H1 (cell line): ENCODE results near the gene PLXNB2. TPM values are rescaled to one million over a fixed set of nuclear protein-coding genes. Genes with fewer than 3 reads are reported as not detected.
A peak's percentile ranks its signal among the peaks of the same experiment; 100 is the strongest.

ENCODE experiments used
- CTCF ChIA-PET: fragments of 300-600 bp; sonication (Branson Sonifier 250); formaldehyde crosslinking; loops from one replicate; lab custom pipeline; 2021; ENCODE audit not compliant: partially characterized antibody; lab: Charles Lee
- POLR2A ChIA-PET: fragments of 300-600 bp; sonication (Branson Sonifier 250); formaldehyde crosslinking; loops from one replicate; lab custom pipeline; 2021; ENCODE audit warnings: inconsistent platforms; ENCODE audit not compliant: partially characterized antibody; lab: Charles Lee
- DNase-seq, 2 experiments: peaks; one replicate each; pipeline versions ENCODE4 v3.0.0 to v3.0.0-alpha.2; 2010 to 2022; ENCODE audit warnings: low spot score in 2 of 2, low read depth in 1 of 2, mixed read lengths in 1 of 2
- FAIRE-seq: peaks from 2 replicates; lab custom pipeline; 2011; peaks lifted over from hg19 to GRCh38; lab: Jason Lieb, UNC
- H2AFZ ChIP-seq: 2 replicates; pipeline ENCODE4 v1.8.1; 2012; ENCODE audit warnings: low read length, inconsistent platforms
- H2AK5ac ChIP-seq: 2 replicates; pipeline ENCODE4 v1.6.1; 2013; ENCODE audit warnings: low read depth, low read length
- H2BK120ac ChIP-seq: replicated peaks from 2 replicates; pipeline ENCODE3; 2013; ENCODE audit warnings: low read depth, low read length, inconsistent platforms
- H2BK12ac ChIP-seq: 2 replicates; pipeline ENCODE4 v1.6.1; 2013; ENCODE audit warnings: low read depth, low read length
- H2BK15ac ChIP-seq: 2 replicates; pipeline ENCODE4 v1.6.1; 2013; ENCODE audit warnings: low read length
- H2BK20ac ChIP-seq: 2 replicates; pipeline ENCODE4 v1.6.1; 2013; ENCODE audit warnings: low read length
- H2BK5ac ChIP-seq: 2 replicates; pipeline ENCODE4 v1.6.1; 2013; ENCODE audit warnings: low read depth, low read length
- H3K14ac ChIP-seq: 2 replicates; pipeline ENCODE4 v1.6.1; 2013; ENCODE audit warnings: inconsistent platforms; ENCODE audit not compliant: insufficient read length
- H3K18ac ChIP-seq: 2 replicates; pipeline ENCODE4 v1.6.1; 2013; ENCODE audit warnings: low read length; ENCODE audit errors: extremely low read depth
- H3K23ac ChIP-seq: 2 replicates; pipeline ENCODE4 v1.6.1; 2013; ENCODE audit warnings: inconsistent platforms; ENCODE audit not compliant: insufficient read length
- H3K23me2 ChIP-seq: 2 replicates; pipeline ENCODE4 v1.6.1; 2013; ENCODE audit warnings: low read depth, low read length
- H3K27ac ChIP-seq: 2 replicates; pipeline ENCODE4 v1.6.1; 2011; ENCODE audit warnings: low read depth, low read length, inconsistent platforms
- H3K27me3 ChIP-seq, 4 experiments: replicated peaks in 1 of 4; 1 replicate in 1 of 4; 2 replicates in 3 of 4; pipeline versions ENCODE4 v1.6.1 to v1.8.1; 2011 to 2013; ENCODE audit warnings: low read length in 3 of 4, mild to moderate bottlenecking in 3 of 4, inconsistent platforms in 2 of 4, mixed read lengths in 2 of 4, moderate library complexity in 1 of 4; ENCODE audit not compliant: control insufficient read depth in 3 of 4, insufficient read depth in 3 of 4; ENCODE audit errors: extremely low read depth in 1 of 4
- H3K36me3 ChIP-seq, 4 experiments: 2 replicates each; pipeline versions ENCODE4 v1.6.1 to v1.8.1; 2011 to 2013; ENCODE audit warnings: mild to moderate bottlenecking in 4 of 4, low read length in 3 of 4, moderate library complexity in 2 of 4, control low read depth in 1 of 4, inconsistent platforms in 1 of 4; ENCODE audit not compliant: insufficient read depth in 4 of 4, control insufficient read depth in 2 of 4
- H3K4ac ChIP-seq: replicated peaks from 2 replicates; pipeline ENCODE3; 2013; ENCODE audit warnings: low read length, low read depth, mixed read lengths, inconsistent platforms; ENCODE audit not compliant: insufficient read length
- H3K4me1 ChIP-seq, 4 experiments: replicated peaks in 1 of 4; 1 replicate in 1 of 4; 2 replicates in 3 of 4; pipeline versions ENCODE4 v1.6.1 to v1.8.1; 2011 to 2013; ENCODE audit warnings: low read length in 3 of 4, inconsistent platforms in 2 of 4, mixed read lengths in 1 of 4; ENCODE audit not compliant: insufficient read depth in 4 of 4, control insufficient read depth in 3 of 4
- H3K4me2 ChIP-seq, 2 experiments: 2 replicates each; pipeline versions ENCODE4 v1.6.1 to v1.8.1; 2011 to 2013; ENCODE audit warnings: low read depth in 2 of 2, low read length in 2 of 2, control low read depth in 1 of 2, inconsistent platforms in 1 of 2, mild to moderate bottlenecking in 1 of 2; ENCODE audit not compliant: insufficient read depth in 1 of 2
- H3K4me3 ChIP-seq, 4 experiments: fragments of 200-600, 300-600 bp in 1 of 4; sonication (generic), shearing (Covaris generic), sonication (Bioruptor Twin) in 1 of 4; 2 replicates each; pipeline versions ENCODE4 v1.5.1 to v1.8.1; 2011 to 2016; ENCODE audit warnings: low read length in 4 of 4, low read depth in 3 of 4, control low read depth in 2 of 4, inconsistent platforms in 2 of 4, mild to moderate bottlenecking in 2 of 4, mixed read lengths in 1 of 4, moderate library complexity in 1 of 4; ENCODE audit not compliant: insufficient read depth in 2 of 4; ENCODE audit errors: extremely low read depth in 1 of 4
- H3K56ac ChIP-seq: replicated peaks from 2 replicates; pipeline ENCODE3; 2013; ENCODE audit warnings: low read depth, mild to moderate bottlenecking, mixed read lengths, low read length, inconsistent platforms; ENCODE audit not compliant: insufficient read length
- H3K79me1 ChIP-seq: 2 replicates; pipeline ENCODE4 v1.6.1; 2013; ENCODE audit warnings: low read depth, low read length, control low read depth
- H3K79me2 ChIP-seq, 2 experiments: 2 replicates each; pipeline versions ENCODE4 v1.6.1 to v1.8.1; 2012 to 2013; ENCODE audit warnings: low read length in 2 of 2, mild to moderate bottlenecking in 2 of 2, inconsistent platforms in 1 of 2; ENCODE audit not compliant: insufficient read depth in 2 of 2, control insufficient read depth in 1 of 2
- H3K9ac ChIP-seq, 4 experiments: replicated peaks in 1 of 4; 1 replicate in 1 of 4; 2 replicates in 3 of 4; pipeline versions ENCODE4 v1.6.1 to v1.8.1; 2011 to 2013; ENCODE audit warnings: low read depth in 3 of 4, low read length in 3 of 4, control low read depth in 2 of 4, mild to moderate bottlenecking in 2 of 4, moderate library complexity in 2 of 4, inconsistent platforms in 1 of 4; ENCODE audit errors: extremely low read depth in 1 of 4
- H3K9me3 ChIP-seq, 2 experiments: 2 replicates each; pipeline versions ENCODE4 v1.6.1 to v1.8.1; 2012 to 2013; ENCODE audit warnings: mild to moderate bottlenecking in 2 of 2, moderate library complexity in 2 of 2, control low read depth in 1 of 2, inconsistent platforms in 1 of 2, low read depth in 1 of 2, low read length in 1 of 2, mixed read lengths in 1 of 2; ENCODE audit not compliant: insufficient read depth in 2 of 2
- H4K20me1 ChIP-seq, 2 experiments: replicated peaks in 1 of 2; 2 replicates each; pipeline versions ENCODE3 to v1.8.1; 2011 to 2013; ENCODE audit warnings: inconsistent platforms in 2 of 2, low read length in 2 of 2, mild to moderate bottlenecking in 1 of 2; ENCODE audit not compliant: insufficient read depth in 2 of 2, control insufficient read depth in 1 of 2
- H4K5ac ChIP-seq: 2 replicates; pipeline ENCODE4 v1.6.1; 2013; ENCODE audit warnings: low read length, low read depth, mixed read lengths, inconsistent platforms; ENCODE audit not compliant: insufficient read length
- H4K8ac ChIP-seq: 2 replicates; pipeline ENCODE4 v1.8.0; 2013; ENCODE audit warnings: mild to moderate bottlenecking, moderate library complexity, low read length, inconsistent platforms; ENCODE audit not compliant: insufficient read depth; ENCODE audit errors: extremely low read depth
- H4K91ac ChIP-seq: replicated peaks from 2 replicates; pipeline ENCODE3; 2013; ENCODE audit warnings: low read length, mixed read lengths, inconsistent platforms; ENCODE audit not compliant: insufficient read length
- ATF3 ChIP-seq: IDR thresholded peaks from 2 replicates; pipeline ENCODE4 v1.6.1; 2011; ENCODE audit warnings: low read depth, mild to moderate bottlenecking, low read length; ENCODE audit not compliant: insufficient read depth
- EZH2 ChIP-seq: fragments of 200-600 bp; sonication (generic); IDR thresholded peaks from 2 replicates; pipeline ENCODE4 v1.7.1; 2012; ENCODE audit warnings: low read depth, mild to moderate bottlenecking, moderate library complexity, low read length, inconsistent platforms; ENCODE audit not compliant: severe bottlenecking
- GABPA ChIP-seq: IDR thresholded peaks from 2 replicates; pipeline ENCODE4 v1.6.1; 2011; ENCODE audit warnings: mild to moderate bottlenecking, low read length, moderate library complexity, borderline replicate concordance; ENCODE audit not compliant: insufficient read depth
- POU5F1 ChIP-seq: IDR thresholded peaks from 2 replicates; pipeline ENCODE4 v1.6.1; 2011; ENCODE audit warnings: low read depth, mild to moderate bottlenecking, low read length, moderate library complexity
- RAD21 ChIP-seq, 2 experiments: IDR thresholded peaks in 1 of 2; conservative IDR thresholded peaks in 1 of 2; 2 replicates each; pipeline ENCODE4 v1.6.1; 2011; ENCODE audit warnings: low read depth in 2 of 2, low read length in 2 of 2, improper control_type of control experiment in 1 of 2, inconsistent platforms in 1 of 2, mild to moderate bottlenecking in 1 of 2, moderate library complexity in 1 of 2
- RXRA ChIP-seq: IDR thresholded peaks from 2 replicates; pipeline ENCODE4 v1.6.1; 2011; ENCODE audit warnings: low read depth, mild to moderate bottlenecking, low read length, moderate library complexity; ENCODE audit not compliant: insufficient read depth
- SIN3A ChIP-seq, 2 experiments: IDR thresholded peaks in 1 of 2; conservative IDR thresholded peaks in 1 of 2; 2 replicates each; pipeline ENCODE4 v1.6.1; 2011 to 2012; ENCODE audit warnings: low read length in 2 of 2, improper control_type of control experiment in 1 of 2, low read depth in 1 of 2, mild to moderate bottlenecking in 1 of 2
- TAF7 ChIP-seq: optimal IDR thresholded peaks from 2 replicates; pipeline ENCODE3; 2011; ENCODE audit warnings: low read depth, mild to moderate bottlenecking, inconsistent platforms, low read length, moderate library complexity, borderline replicate concordance
- WGBS, 2 experiments: shearing (Covaris generic) in 1 of 2; methylation state at CpG; one replicate each; pipeline versions ENCODE4 v1.1.6 to v1.1.7; 2013 to 2015; ENCODE audit warnings: low lambda C conversion rate in 2 of 2, mixed read lengths in 2 of 2, inconsistent platforms in 1 of 2, low coverage in 1 of 2, missing lambda C conversion rate in 1 of 2; ENCODE audit not compliant: insufficient replicate concordance in 2 of 2, insufficient coverage in 1 of 2, insufficient read length in 1 of 2; ENCODE audit errors: extremely low coverage in 1 of 2, missing lambda C conversion rate in 1 of 2; 5-methylcytosine and 5-hydroxymethylcytosine counted together
- polyA plus RNA-seq, 7 experiments: library from polyadenylated mRNA; depleted of rRNA in 3 of 7; stranded (reverse) in 5 of 7; unstranded in 2 of 7; fragments of >200 nt in 5 of 7; fragments of 200-250 nt in 2 of 7; gene quantifications; 1 replicate in 5 of 7; 2 replicates in 1 of 7; 4 replicates in 1 of 7; pipeline versions ENCODE4 v1.2.1 to v1.2.3, GENCODE V29; 2011 to 2013; ENCODE audit warnings: missing spikeins in 2 of 7, mixed read lengths in 2 of 7
- total RNA-seq: library from RNA; stranded (reverse); fragmentation: NEBNext Ultra II Directional; extraction: Animal tissue kit (Norgen Biotek cat#: 25700); gene quantifications from 2 replicates; pipeline ENCODE4 v1.2.1, GENCODE V29; 2021
- TF ChIP-seq, protein P1 (sequence below): IDR thresholded peaks from 2 replicates; pipeline ENCODE4 v1.6.1; 2012; ENCODE audit warnings: inconsistent platforms

Gene PLXNB2
- total and polyA plus RNA-seq, 2 of the 8 experiments (the other 6 are each of a cell fraction or from before 2014, with no cell fraction given), result 58.3 to 92.8 TPM

DNA sequence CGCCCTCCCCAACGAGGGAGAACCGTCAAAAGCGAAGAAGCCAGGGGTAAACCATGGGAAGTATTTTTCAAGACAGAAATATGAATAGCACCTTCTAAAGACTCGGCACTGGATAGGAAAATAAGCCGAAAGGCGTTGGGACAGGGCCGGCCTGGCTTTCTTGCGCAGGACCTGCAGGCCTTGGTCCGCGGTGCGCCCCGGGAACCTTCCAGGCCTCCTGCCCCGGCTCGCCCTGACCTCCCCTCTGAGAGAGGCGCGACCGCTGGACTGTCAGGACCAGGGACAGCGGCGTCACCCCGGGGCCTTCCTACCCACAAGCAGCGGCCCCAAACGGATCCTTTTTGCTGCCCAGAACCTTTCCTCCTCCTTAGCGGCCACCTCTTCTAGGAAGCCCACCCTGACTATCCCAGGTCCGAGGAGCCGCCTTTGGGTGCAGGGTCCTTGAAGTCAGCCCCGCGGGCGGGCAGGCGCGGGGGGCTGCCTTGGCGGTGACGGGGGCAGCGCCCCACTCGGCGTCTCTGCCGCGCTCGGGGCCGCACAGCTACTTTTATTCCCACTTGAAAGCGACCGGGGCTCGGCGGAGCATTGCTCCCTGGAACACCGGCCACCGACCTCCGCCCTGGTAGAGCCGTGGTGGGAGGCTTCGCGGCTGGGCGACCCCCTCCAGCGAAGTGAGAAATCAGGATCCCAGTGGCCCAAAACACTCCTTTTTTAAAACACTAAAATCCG is 36.6 kb downstream of the PLXNB2 start:
- Histone ChIP-seq H3K23ac (no peak overlapping the region), H3K4me3 (peak overlapping the region in 3 of 4 experiments; percentile 10 to 55 (median 36); a peak in 6 of 8 replicates), H4K91ac (no peak overlapping the region), H2BK15ac (no peak overlapping the region), H3K56ac (no peak overlapping the region), H3K4ac (no peak overlapping the region), H2BK5ac (no peak overlapping the region), H3K79me1 (no peaks in the 10 kb centered on the region), H3K9ac (no peak overlapping the region), H4K5ac (no peak overlapping the region), H3K4me1 (peaks cover 2 to 14% (median 9%) of the 10 kb centered on the region in 4 experiments; a peak in 6 of 7 replicates), H3K79me2 (no peaks in the 10 kb centered on the region), H3K9me3 (peaks cover under 1 to 16% of the 10 kb centered on the region in 2 experiments; a peak in 3 of 4 replicates), H3K27ac (no peak overlapping the region), H2BK12ac (no peak overlapping the region), H2BK120ac (no peak overlapping the region), H3K23me2 (peaks cover 11% of the 10 kb centered on the region; the same call in 1 of the 2 replicates), H2AFZ (no peak overlapping the region), H4K20me1 (peaks cover 6 to 9% of the 10 kb centered on the region in 2 experiments), H4K8ac (no peak overlapping the region; the same call in 1 of the 2 replicates), H3K27me3 (peaks cover 24 to 50% (median 41%) of the 10 kb centered on the region in 4 experiments; a peak in 6 of 7 replicates), H3K14ac (no peak overlapping the region), H3K18ac (no peak overlapping the region), H3K4me2 (peak overlapping the region; percentile 59 to 79), H2AK5ac (no peak overlapping the region), H2BK20ac (no peak overlapping the region), H3K36me3 (peaks cover 4 to 10% (median 8%) of the 10 kb centered on the region in 4 experiments; a peak in 5 of 8 replicates)
- FAIRE-seq (no peak), DNase-seq (peak in 1 of 2 experiments; percentile 89)
- ChIA-PET CTCF (interaction anchor here (1.3 to 1.5 kb wide), 2 partner anchors 24 to 45 kb away, joined by 4 to 6 read pairs; no protein-coding TSS in a partner anchor), POLR2A (interaction anchor here (0.9 to 3.2 kb wide), 3 partner anchors 19 to 70 kb away, joined by 3 to 12 read pairs (median 3); no protein-coding TSS in a partner anchor)
- 13% methylated on average over 48 of the region's 53 CpGs; no CpG with 5 or more reads in 1 of the 2 experiments for WGBS, 2 experiments
- peak; percentile 86 to 94; a peak in 2 of 4 replicates for TF ChIP-seq SIN3A (conservative IDR thresholded peaks at IDR 0.05 in 1 of 2, IDR thresholded peaks at IDR 0.05 in 1 of 2; ENCODE audit: low read depth in 1 of 2, low read length in 2 of 2)
- TF ChIP-seq ATF3, result no peak
- peak; percentile 68; the same call in 1 of the 2 replicates for TF ChIP-seq GABPA
- TF ChIP-seq, protein P1, sequence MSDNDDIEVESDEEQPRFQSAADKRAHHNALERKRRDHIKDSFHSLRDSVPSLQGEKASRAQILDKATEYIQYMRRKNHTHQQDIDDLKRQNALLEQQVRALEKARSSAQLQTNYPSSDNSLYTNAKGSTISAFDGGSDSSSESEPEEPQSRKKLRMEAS, result peak; percentile 56
- TF ChIP-seq TAF7, result no peak
- TF ChIP-seq POU5F1, result no peak
- no peak for TF ChIP-seq RXRA
- peak; percentile 62 for TF ChIP-seq EZH2
- no peak for TF ChIP-seq RAD21 (IDR thresholded peaks at IDR 0.05 in 1 of 2, conservative IDR thresholded peaks at IDR 0.05 in 1 of 2; ENCODE audit: low read depth in 2 of 2, low read length in 2 of 2)
